Kidney epithelial cell (primary cell): ENCODE data around the gene CDH22. TPM values are rescaled to one million over a fixed set of nuclear protein-coding genes. Genes with fewer than 3 reads are reported as not detected.

Experiments
- DNase-seq: peaks from one replicate; pipeline ENCODE4 v3.0.0-alpha.2; 2010; ENCODE audit warnings: low read depth
- H3K27me3 ChIP-seq: 2 replicates; pipeline ENCODE4 v1.6.0; 2011; ENCODE audit warnings: low read length; ENCODE audit not compliant: control insufficient read depth, insufficient read depth
- H3K36me3 ChIP-seq: 2 replicates; pipeline ENCODE4 v1.5.1; 2011; ENCODE audit warnings: low read length; ENCODE audit not compliant: control insufficient read depth, insufficient read depth
- H3K4me3 ChIP-seq: 2 replicates; pipeline ENCODE4 v1.5.1; 2011; ENCODE audit warnings: low read depth, mild to moderate bottlenecking, control low read depth, low read length
- CTCF ChIP-seq: IDR thresholded peaks from 2 replicates; pipeline ENCODE4 v1.5.1; 2011; ENCODE audit warnings: mild to moderate bottlenecking, moderate library complexity, low read length, control low read depth, inconsistent platforms; ENCODE audit not compliant: insufficient read depth, poor library complexity, severe bottlenecking
- total RNA-seq: library from RNA; depleted of rRNA; stranded (reverse); fragments of >200 nt; gene quantifications from 2 replicates; pipeline ENCODE4 v1.2.3, GENCODE V29; 2015

The CDH22 gene
- total RNA-seq, 1 donor from 2014 or later: not detected

GRCh38 chr20:46130534-46130933 lies 177.8 kb downstream of the CDH22 start:
- Histone ChIP-seq H3K36me3 (peaks cover 1% of the 10 kb centered on the region), H3K4me3 (no peak overlapping the region), H3K27me3 (peaks cover 12% of the 10 kb centered on the region)
- TF ChIP-seq CTCF: no peak
- DNase-seq: no peak

- DNase-seq: no peak
- H3K27me3 ChIP-seq: peaks cover 10% of the 10 kb centered on the region
- no peak for TF ChIP-seq CTCF
- H3K4me3 ChIP-seq: no peak overlapping the region
- peaks cover 1% of the 10 kb centered on the region for H3K36me3 ChIP-seq
These were observed 178.3 kb downstream of the CDH22 start for GRCh38 chr20:46129955-46130481.

GRCh38 chr20:46128310-46129151 lies 179.8 kb downstream of the CDH22 start:
- H3K4me3 ChIP-seq: no peak overlapping the region
- DNase-seq: no peak
- H3K27me3 ChIP-seq: peaks cover 5% of the 10 kb centered on the region
- peaks cover 3% of the 10 kb centered on the region for H3K36me3 ChIP-seq
- peak; percentile 80 for TF ChIP-seq CTCF

- H3K4me3 ChIP-seq: no peak overlapping the region
These were observed 180.8 kb downstream of the CDH22 start for GRCh38 chr20:46127396-46128010.

GRCh38 chr20:46126440-46127056 lies 181.8 kb downstream of the CDH22 start:
- no peak for DNase-seq
- TF ChIP-seq CTCF: no peak

More at GRCh38 chr20:46127396-46128010, 180.8 kb downstream of the CDH22 start:
- TF ChIP-seq CTCF: no peak
- Histone ChIP-seq H3K27me3 (peaks cover 3% of the 10 kb centered on the region), H3K36me3 (peaks cover 6% of the 10 kb centered on the region)
- DNase-seq: no peak

More at GRCh38 chr20:46126440-46127056, 181.8 kb downstream of the CDH22 start:
- Histone ChIP-seq H3K36me3 (peaks cover 6% of the 10 kb centered on the region), H3K27me3 (peaks cover 3% of the 10 kb centered on the region), H3K4me3 (no peak overlapping the region)

Other genes with a start within 250 kb of the CDH22 start
- 30.5 and 31.4 TPM in 2 replicates for gene NCOA5, start 218.5 kb downstream of the CDH22 start, total RNA-seq
- gene CD40, start 190.2 kb downstream of the CDH22 start, total RNA-seq: 57.6 and 58.3 TPM in 2 replicates
- 50.2 and 57.9 TPM in 2 replicates for gene ELMO2, start 98.1 kb upstream of the CDH22 start, total RNA-seq
- gene ZNF334, start 205.1 kb upstream of the CDH22 start, total RNA-seq: 7.8 and 8.0 TPM in 2 replicates
- not detected in 2 replicates for gene OCSTAMP, start 242.2 kb upstream of the CDH22 start, total RNA-seq